A673 (cell line): ENCODE measurements around the gene MAGI1.

ENCODE experiments used
- CTCF ChIP-seq: fragments of 300-800, 200-600 bp; sonication (generic); conservative IDR thresholded peaks from 2 replicates; pipeline ENCODE4 v1.5.1; 2017; ENCODE audit warnings: low read depth, mild to moderate bottlenecking, antibody characterized with exemption, low read length, moderate library complexity, mixed read lengths
- EZH2 ChIP-seq: fragments of 200-600 bp; sonication (generic); IDR thresholded peaks from 2 replicates; pipeline ENCODE4 v1.6.1; 2017; ENCODE audit warnings: borderline replicate concordance, low read depth, mild to moderate bottlenecking, mixed read lengths, antibody characterized with exemption, low read length; ENCODE audit not compliant: poor library complexity, severe bottlenecking

GRCh38 chr3:65396078-65396477 is 642.6 kb downstream of the MAGI1 start:
- no peak for TF ChIP-seq CTCF
- TF ChIP-seq EZH2: no peak
